H9 (cell line): ENCODE data around the gene APBA3. TPM values are rescaled to one million over a fixed set of nuclear protein-coding genes. Genes with fewer than 3 reads are reported as not detected.
A peak's percentile ranks its signal among the peaks of the same experiment; 100 is the strongest.

Experiments used
- DNase-seq: peaks from one replicate; pipeline ENCODE4 v3.0.0-alpha.2; 2017
- H2AFZ ChIP-seq: one replicate; pipeline ENCODE4 v1.6.1; 2013; ENCODE audit warnings: mild to moderate bottlenecking, low read length, control low read depth, moderate library complexity
- H2AK5ac ChIP-seq: 2 replicates; pipeline ENCODE4 v1.6.1; 2013; ENCODE audit warnings: low read length, control low read depth, mixed read lengths; ENCODE audit not compliant: insufficient read length
- H2BK120ac ChIP-seq: one replicate; pipeline ENCODE4 v1.6.1; 2013; ENCODE audit warnings: low read depth, mild to moderate bottlenecking, low read length, control low read depth, inconsistent platforms; ENCODE audit not compliant: poor library complexity, severe bottlenecking
- H2BK12ac ChIP-seq: 2 replicates; pipeline ENCODE4 v1.6.1; 2013; ENCODE audit warnings: low read length, control low read depth, mixed read lengths, low read depth; ENCODE audit not compliant: insufficient read length
- H2BK15ac ChIP-seq: 2 replicates; pipeline ENCODE4 v1.6.1; 2013; ENCODE audit warnings: low read depth, low read length, control low read depth
- H2BK20ac ChIP-seq: one replicate; pipeline ENCODE4 v1.6.1; 2013; ENCODE audit warnings: low read depth, mild to moderate bottlenecking, low read length, control low read depth, inconsistent platforms; ENCODE audit not compliant: poor library complexity, severe bottlenecking
- H2BK5ac ChIP-seq: 2 replicates; pipeline ENCODE4 v1.6.1; 2013; ENCODE audit warnings: low read length, control low read depth, mixed read lengths; ENCODE audit not compliant: insufficient read length
- H3K14ac ChIP-seq: 2 replicates; pipeline ENCODE4 v1.6.1; 2013; ENCODE audit warnings: low read length, control low read depth; ENCODE audit not compliant: insufficient read depth
- H3K18ac ChIP-seq: 2 replicates; pipeline ENCODE4 v1.6.1; 2013; ENCODE audit warnings: low read depth, mild to moderate bottlenecking, mixed read lengths, low read length, control low read depth; ENCODE audit not compliant: insufficient read length
- H3K23ac ChIP-seq: 2 replicates; pipeline ENCODE4 v1.6.1; 2013; ENCODE audit warnings: low read length, control low read depth, mixed read lengths, low read depth; ENCODE audit not compliant: insufficient read length
- H3K23me2 ChIP-seq: 2 replicates; pipeline ENCODE4 v1.6.1; 2013; ENCODE audit warnings: low read depth, mild to moderate bottlenecking, mixed read lengths, low read length, control low read depth; ENCODE audit not compliant: insufficient read length, poor library complexity, severe bottlenecking
- H3K27ac ChIP-seq: 2 replicates; pipeline ENCODE4 v1.5.1; 2013; ENCODE audit warnings: low read length, control low read depth, mixed read lengths, low read depth; ENCODE audit not compliant: insufficient read length
- H3K27me3 ChIP-seq: 2 replicates; pipeline ENCODE4 v1.6.1; 2013; ENCODE audit warnings: low read length, control low read depth, inconsistent platforms; ENCODE audit not compliant: insufficient read depth
- H3K4ac ChIP-seq: 2 replicates; pipeline ENCODE4 v1.6.1; 2013; ENCODE audit warnings: low read depth, mild to moderate bottlenecking, control low read depth, inconsistent platforms, low read length, moderate library complexity
- H3K4me1 ChIP-seq: 2 replicates; pipeline ENCODE4 v1.6.1; 2013; ENCODE audit warnings: low read length, control low read depth, inconsistent platforms; ENCODE audit not compliant: insufficient read depth
- H3K4me2 ChIP-seq: 2 replicates; pipeline ENCODE4 v1.6.1; 2013; ENCODE audit warnings: low read length, control low read depth, mixed read lengths; ENCODE audit not compliant: insufficient read length, insufficient read depth
- H3K56ac ChIP-seq: 2 replicates; pipeline ENCODE4 v1.6.1; 2013; ENCODE audit warnings: low read depth, mild to moderate bottlenecking, mixed read lengths, low read length, control low read depth; ENCODE audit not compliant: insufficient read length
- H3K79me1 ChIP-seq: 2 replicates; pipeline ENCODE4 v1.6.1; 2013; ENCODE audit warnings: low read depth, mild to moderate bottlenecking, moderate library complexity, low read length, control low read depth, inconsistent platforms; ENCODE audit not compliant: insufficient read depth, poor library complexity, severe bottlenecking
- H3K79me2 ChIP-seq: 2 replicates; pipeline ENCODE4 v1.6.1; 2013; ENCODE audit warnings: low read length, control low read depth, inconsistent platforms; ENCODE audit not compliant: insufficient read depth
- H3K9ac ChIP-seq: 2 replicates; pipeline ENCODE4 v1.6.1; 2013; ENCODE audit warnings: low read length, control low read depth, mixed read lengths; ENCODE audit not compliant: insufficient read length; ENCODE audit errors: extremely low read depth
- H3K9me3 ChIP-seq: one replicate; pipeline ENCODE4 v1.6.1; 2013; ENCODE audit warnings: low read depth, low read length, inconsistent platforms; ENCODE audit not compliant: control insufficient read depth
- H3T11ph ChIP-seq: one replicate; pipeline ENCODE4 v1.6.1; 2013; ENCODE audit warnings: mild to moderate bottlenecking, low read length, control low read depth, inconsistent platforms
- H4K20me1 ChIP-seq: one replicate; pipeline ENCODE4 v1.6.1; 2013; ENCODE audit not compliant: control insufficient read depth, insufficient read length, insufficient read depth
- H4K5ac ChIP-seq: 2 replicates; pipeline ENCODE4 v1.6.1; 2013; ENCODE audit warnings: low read depth, mild to moderate bottlenecking, mixed read lengths, low read length, control low read depth; ENCODE audit not compliant: insufficient read length
- H4K8ac ChIP-seq: replicated peaks from 2 replicates; pipeline ENCODE4 v1.6.1; 2013; ENCODE audit warnings: low read length, control low read depth, mixed read lengths, low read depth; ENCODE audit not compliant: insufficient read length
- H4K91ac ChIP-seq: 2 replicates; pipeline ENCODE4 v1.6.1; 2013; ENCODE audit warnings: low read depth, mild to moderate bottlenecking, moderate library complexity, mixed read lengths, low read length, control low read depth; ENCODE audit not compliant: insufficient read length
- H3K27ac Mint-ChIP-seq, 3 experiments: 2 replicates in 2 of 3; 3 replicates in 1 of 3; pipeline ENCODE4 v1.8.0; 2020 to 2021; ENCODE audit warnings: mixed read lengths in 3 of 3, mild to moderate bottlenecking in 1 of 3, moderate library complexity in 1 of 3
- H3K27me3 Mint-ChIP-seq: 2 replicates; pipeline ENCODE4 v1.8.0; 2021; ENCODE audit warnings: low read depth, mild to moderate bottlenecking, moderate library complexity, mixed read lengths
- H3K36me3 Mint-ChIP-seq, 3 experiments: 2 replicates in 2 of 3; 3 replicates in 1 of 3; pipeline ENCODE4 v1.8.0; 2020 to 2021; ENCODE audit warnings: low read depth in 3 of 3, mixed read lengths in 3 of 3; ENCODE audit not compliant: insufficient read depth in 1 of 3
- H3K4me1 Mint-ChIP-seq, 2 experiments: 2 replicates each; pipeline ENCODE4 v1.8.0; 2020; ENCODE audit warnings: mixed read lengths in 2 of 2
- H3K4me3 Mint-ChIP-seq, 2 experiments: 2 replicates in 1 of 2; 3 replicates in 1 of 2; pipeline ENCODE4 v1.8.0; 2020 to 2021; ENCODE audit warnings: mild to moderate bottlenecking in 2 of 2, mixed read lengths in 2 of 2, moderate library complexity in 1 of 2
- H3K9me3 Mint-ChIP-seq, 2 experiments: 2 replicates in 1 of 2; 3 replicates in 1 of 2; pipeline ENCODE4 v1.8.0; 2020; ENCODE audit warnings: mild to moderate bottlenecking in 2 of 2, mixed read lengths in 2 of 2, moderate library complexity in 1 of 2
- WGBS: extraction: QIAGEN DNeasy Blood & Tissue Kit; methylation state at CpG from one replicate; pipeline ENCODE4 v1.1.7; 2013; ENCODE audit warnings: missing lambda C conversion rate, low lambda C conversion rate, mixed read lengths; ENCODE audit not compliant: insufficient read length; ENCODE audit errors: extremely low coverage; 5-methylcytosine and 5-hydroxymethylcytosine counted together
- total RNA-seq: library from RNA; stranded (reverse); gene quantifications from 2 replicates; pipeline ENCODE4 v1.2.1, GENCODE V29; 2021
- TF ChIP-seq, protein P1 (sequence below): fragments of 200-600 bp; sonication (generic); conservative IDR thresholded peaks from 3 replicates; pipeline ENCODE4 v1.8.0; 2021; ENCODE audit warnings: antibody characterized with exemption, mild to moderate bottlenecking

Gene APBA3
- total RNA-seq, 1 experiment from 2014 or later: 21.8 TPM

DNA sequence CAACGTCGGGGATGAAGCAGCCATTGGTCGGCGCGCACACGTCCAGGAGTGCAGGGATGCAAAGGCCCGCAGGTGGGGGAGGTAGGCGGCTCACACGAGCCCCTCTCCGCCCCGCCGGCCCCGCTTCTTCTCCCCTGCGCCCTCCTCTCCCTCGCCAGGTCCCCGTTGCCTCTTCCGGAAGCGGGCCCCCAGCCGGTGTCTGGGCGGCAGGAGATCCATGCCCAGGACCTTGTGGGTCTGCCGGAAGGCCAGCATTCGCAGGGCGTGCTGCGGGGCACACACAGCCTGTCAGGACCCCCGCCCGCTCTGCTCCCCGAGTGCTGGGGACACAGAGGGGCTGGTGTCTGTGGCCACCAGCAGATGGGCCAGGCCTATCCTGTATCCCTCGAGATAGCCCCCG lies 44.4 kb upstream of the APBA3 start:
- H3T11ph ChIP-seq: no peak overlapping the region
- H2BK15ac ChIP-seq: no peak overlapping the region
- H3K56ac ChIP-seq: no peak overlapping the region
- Mint-ChIP-seq H3K27me3 (peaks cover 25% of the 10 kb centered on the region), H3K4me1 (peaks cover 0 to 11% of the 10 kb centered on the region in 2 experiments; a peak in 2 of 4 replicates), H3K27ac (no peak overlapping the region), H3K36me3 (no peaks in the 10 kb centered on the region), H3K9me3 (peaks cover 0 to 6% of the 10 kb centered on the region in 2 experiments; a peak in 2 of 5 replicates), H3K4me3 (no peak overlapping the region)
- peak; percentile 25 for DNase-seq
- H2AK5ac ChIP-seq: no peak overlapping the region
- no peak overlapping the region for H2AFZ ChIP-seq
- H3K23ac ChIP-seq: no peak overlapping the region
- no peaks in the 10 kb centered on the region for H3K79me2 ChIP-seq
- no peak overlapping the region for H2BK12ac ChIP-seq
- H3K9me3 ChIP-seq: no peaks in the 10 kb centered on the region
- no peak overlapping the region for H3K9ac ChIP-seq
- H3K18ac ChIP-seq: no peak overlapping the region
- no peak overlapping the region for H4K91ac ChIP-seq
- H4K20me1 ChIP-seq: no peaks in the 10 kb centered on the region
- TF ChIP-seq, protein P1, sequence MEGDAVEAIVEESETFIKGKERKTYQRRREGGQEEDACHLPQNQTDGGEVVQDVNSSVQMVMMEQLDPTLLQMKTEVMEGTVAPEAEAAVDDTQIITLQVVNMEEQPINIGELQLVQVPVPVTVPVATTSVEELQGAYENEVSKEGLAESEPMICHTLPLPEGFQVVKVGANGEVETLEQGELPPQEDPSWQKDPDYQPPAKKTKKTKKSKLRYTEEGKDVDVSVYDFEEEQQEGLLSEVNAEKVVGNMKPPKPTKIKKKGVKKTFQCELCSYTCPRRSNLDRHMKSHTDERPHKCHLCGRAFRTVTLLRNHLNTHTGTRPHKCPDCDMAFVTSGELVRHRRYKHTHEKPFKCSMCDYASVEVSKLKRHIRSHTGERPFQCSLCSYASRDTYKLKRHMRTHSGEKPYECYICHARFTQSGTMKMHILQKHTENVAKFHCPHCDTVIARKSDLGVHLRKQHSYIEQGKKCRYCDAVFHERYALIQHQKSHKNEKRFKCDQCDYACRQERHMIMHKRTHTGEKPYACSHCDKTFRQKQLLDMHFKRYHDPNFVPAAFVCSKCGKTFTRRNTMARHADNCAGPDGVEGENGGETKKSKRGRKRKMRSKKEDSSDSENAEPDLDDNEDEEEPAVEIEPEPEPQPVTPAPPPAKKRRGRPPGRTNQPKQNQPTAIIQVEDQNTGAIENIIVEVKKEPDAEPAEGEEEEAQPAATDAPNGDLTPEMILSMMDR: no peak
- H3K79me1 ChIP-seq: no peaks in the 10 kb centered on the region
- no peaks in the 10 kb centered on the region for H3K4me1 ChIP-seq
- H2BK20ac ChIP-seq: no peak overlapping the region
- H3K14ac ChIP-seq: no peak overlapping the region
- H4K8ac ChIP-seq: no peak overlapping the region
- no CpG with 5 or more reads among the region's 29 CpGs for WGBS
- no peak overlapping the region for H3K4ac ChIP-seq
- H2BK5ac ChIP-seq: no peak overlapping the region
- no peak overlapping the region for H3K27ac ChIP-seq
- H3K4me2 ChIP-seq: no peak overlapping the region
- peaks cover 7% of the 10 kb centered on the region for H3K23me2 ChIP-seq
- H3K27me3 ChIP-seq: no peaks in the 10 kb centered on the region
- H4K5ac ChIP-seq: no peak overlapping the region
- no peak overlapping the region for H2BK120ac ChIP-seq
